Neuronal stem cell (in vitro differentiated cells): ENCODE results near the gene CALU.

ENCODE experiments used
- DNase-seq: peaks from one replicate; pipeline ENCODE4 v3.0.0-alpha.2; 2013; ENCODE audit warnings: low spot score
- H2AFZ ChIP-seq: one replicate; pipeline ENCODE4 v1.6.1; 2013; ENCODE audit warnings: mild to moderate bottlenecking, low read length, inconsistent platforms
- H2AK5ac ChIP-seq: 2 replicates; pipeline ENCODE4 v1.6.1; 2013; ENCODE audit warnings: low read depth, mild to moderate bottlenecking, inconsistent platforms, low read length, moderate library complexity, mixed read lengths
- H2BK120ac ChIP-seq: 2 replicates; pipeline ENCODE4 v1.6.1; 2013; ENCODE audit warnings: low read depth, mild to moderate bottlenecking, inconsistent platforms, low read length, moderate library complexity, mixed read lengths
- H2BK12ac ChIP-seq: one replicate; pipeline ENCODE4 v1.6.1; 2013; ENCODE audit warnings: low read length, inconsistent platforms
- H2BK15ac ChIP-seq: 2 replicates; pipeline ENCODE4 v1.6.1; 2013; ENCODE audit warnings: mild to moderate bottlenecking, low read length, inconsistent platforms, mixed read lengths
- H2BK5ac ChIP-seq: one replicate; pipeline ENCODE4 v1.6.1; 2013; ENCODE audit warnings: inconsistent platforms, mild to moderate bottlenecking, low read length, moderate library complexity
- H3K14ac ChIP-seq: one replicate; pipeline ENCODE4 v1.6.1; 2013; ENCODE audit warnings: low read length, inconsistent platforms
- H3K18ac ChIP-seq: 2 replicates; pipeline ENCODE4 v1.6.1; 2013; ENCODE audit warnings: low read length, inconsistent platforms
- H3K23ac ChIP-seq: 2 replicates; pipeline ENCODE4 v1.6.1; 2013; ENCODE audit warnings: low read depth, mild to moderate bottlenecking, mixed read lengths, low read length, inconsistent platforms; ENCODE audit not compliant: poor library complexity
- H3K27ac ChIP-seq: replicated peaks from 3 replicates; pipeline ENCODE4 v1.5.1; 2013; ENCODE audit warnings: low read length, inconsistent platforms
- H3K27me3 ChIP-seq, 3 experiments: 2 replicates each; pipeline ENCODE4 v1.6.1; 2013; ENCODE audit warnings: low read length in 3 of 3, mild to moderate bottlenecking in 2 of 3, inconsistent platforms in 1 of 3, low read depth in 1 of 3, mixed read lengths in 1 of 3, moderate library complexity in 1 of 3; ENCODE audit not compliant: control insufficient read depth in 3 of 3, insufficient read depth in 3 of 3
- H3K36me3 ChIP-seq, 2 donors: replicated peaks in 1 of 2; 2 replicates each; pipeline ENCODE4 v1.6.1; 2013; ENCODE audit warnings: low read length in 2 of 2; ENCODE audit not compliant: control insufficient read depth in 2 of 2, insufficient read depth in 2 of 2
- H3K4ac ChIP-seq: 2 replicates; pipeline ENCODE4 v1.6.1; 2013; ENCODE audit warnings: inconsistent platforms, mild to moderate bottlenecking, low read length, moderate library complexity
- H3K4me1 ChIP-seq, 2 donors: 1 replicate in 1 of 2; 2 replicates in 1 of 2; pipeline ENCODE4 v1.6.1; 2013; ENCODE audit warnings: low read length in 2 of 2, low read depth in 1 of 2; ENCODE audit not compliant: control insufficient read depth in 2 of 2, insufficient read depth in 1 of 2
- H3K4me2 ChIP-seq: one replicate; pipeline ENCODE4 v1.6.1; 2013; ENCODE audit warnings: mild to moderate bottlenecking, low read length, inconsistent platforms; ENCODE audit not compliant: insufficient read depth, poor library complexity, severe bottlenecking
- H3K4me3 ChIP-seq, 2 donors: 2 replicates each; pipeline ENCODE4 v1.5.1; 2013; ENCODE audit warnings: low read length in 2 of 2, mild to moderate bottlenecking in 2 of 2, inconsistent platforms in 1 of 2, moderate library complexity in 1 of 2
- H3K79me1 ChIP-seq: one replicate; pipeline ENCODE4 v1.6.1; 2013; ENCODE audit warnings: low read depth, mild to moderate bottlenecking, inconsistent platforms, low read length, moderate library complexity
- H3K9ac ChIP-seq: one replicate; pipeline ENCODE4 v1.6.1; 2013; ENCODE audit warnings: mild to moderate bottlenecking, low read depth, low read length, inconsistent platforms; ENCODE audit not compliant: poor library complexity
- H3K9me3 ChIP-seq, 2 donors: replicated peaks in 1 of 2; 2 replicates each; pipeline versions ENCODE3 to v1.6.1; 2013; ENCODE audit warnings: low read length in 2 of 2, mild to moderate bottlenecking in 2 of 2, inconsistent platforms in 1 of 2, low read depth in 1 of 2, mixed read lengths in 1 of 2, moderate library complexity in 1 of 2; ENCODE audit not compliant: control insufficient read depth in 2 of 2, insufficient read depth in 1 of 2
- H4K8ac ChIP-seq: one replicate; pipeline ENCODE4 v1.6.1; 2013; ENCODE audit warnings: low read depth, mild to moderate bottlenecking, inconsistent platforms, low read length, moderate library complexity
- H4K91ac ChIP-seq: one replicate; pipeline ENCODE4 v1.6.1; 2013; ENCODE audit warnings: low read length, low read depth, mild to moderate bottlenecking, inconsistent platforms; ENCODE audit not compliant: poor library complexity
- WGBS, 2 donors: extraction: QIAGEN DNeasy Blood & Tissue Kit; methylation state at CpG; one replicate each; pipeline ENCODE4 v1.1.7; 2013; ENCODE audit warnings: missing lambda C conversion rate in 2 of 2, mixed read lengths in 1 of 2; ENCODE audit not compliant: insufficient read length in 2 of 2, insufficient replicate concordance in 1 of 2; ENCODE audit errors: extremely low coverage in 2 of 2; 5-methylcytosine and 5-hydroxymethylcytosine counted together

The CALU gene

GRCh38 chr7:128759242-128759641 is 20.1 kb downstream of the CALU start:
- no peak overlapping the region for H3K4ac ChIP-seq
- peaks cover 21 to 97% of the 10 kb centered on the region in 2 donors for H3K36me3 ChIP-seq
- H3K14ac ChIP-seq, result no peak overlapping the region
- no peak overlapping the region for H4K91ac ChIP-seq
- no peak overlapping the region for H3K4me3 ChIP-seq
- H2BK120ac ChIP-seq, result no peak overlapping the region
- no peak overlapping the region for H4K8ac ChIP-seq
- no peaks in the 10 kb centered on the region for H3K9me3 ChIP-seq
- H3K27ac ChIP-seq, result no peak overlapping the region
- DNase-seq, result no peak
- H2BK5ac ChIP-seq, result no peak overlapping the region
- no peak overlapping the region for H3K4me2 ChIP-seq
- no peak overlapping the region for H3K23ac ChIP-seq
- no peaks in the 10 kb centered on the region for H3K4me1 ChIP-seq
- H2BK15ac ChIP-seq, result no peak overlapping the region
- no peaks in the 10 kb centered on the region for H3K79me1 ChIP-seq
- H3K27me3 ChIP-seq, result no peaks in the 10 kb centered on the region
- no peak overlapping the region for H2AFZ ChIP-seq
- H3K9ac ChIP-seq, result no peak overlapping the region
- H2AK5ac ChIP-seq, result no peak overlapping the region
- H2BK12ac ChIP-seq, result no peak overlapping the region
- no peak overlapping the region for H3K18ac ChIP-seq

GRCh38 chr7:128763541-128763940 is 24.4 kb downstream of the CALU start:
- H3K4me2 ChIP-seq, result no peak overlapping the region
- H3K4ac ChIP-seq, result no peak overlapping the region
- no peak overlapping the region for H2BK120ac ChIP-seq
- no peak overlapping the region for H2BK5ac ChIP-seq
- no peak overlapping the region for H3K4me3 ChIP-seq
- H2BK15ac ChIP-seq, result no peak overlapping the region
- no peak overlapping the region for H3K27ac ChIP-seq
- H3K4me1 ChIP-seq, result no peaks in the 10 kb centered on the region
- H4K8ac ChIP-seq, result no peak overlapping the region
- no peak overlapping the region for H2BK12ac ChIP-seq
- no peaks in the 10 kb centered on the region for H3K27me3 ChIP-seq
- H2AK5ac ChIP-seq, result no peak overlapping the region
- H2AFZ ChIP-seq, result no peak overlapping the region
- H3K14ac ChIP-seq, result no peak overlapping the region
- no CpG with 5 or more reads among the region's 3 CpGs for WGBS, 2 donors
- H3K36me3 ChIP-seq, result peaks cover 15 to 92% of the 10 kb centered on the region in 2 donors
- H3K9me3 ChIP-seq, result no peaks in the 10 kb centered on the region
- no peaks in the 10 kb centered on the region for H3K79me1 ChIP-seq
- no peak overlapping the region for H3K18ac ChIP-seq
- no peak overlapping the region for H4K91ac ChIP-seq
- no peak for DNase-seq
- H3K23ac ChIP-seq, result no peak overlapping the region
- no peak overlapping the region for H3K9ac ChIP-seq

GRCh38 chr7:128767475-128768110 is 28.4 kb downstream of the CALU start:
- no peak overlapping the region for H4K91ac ChIP-seq
- H3K79me1 ChIP-seq, result no peaks in the 10 kb centered on the region
- no peak overlapping the region for H2AK5ac ChIP-seq
- H2AFZ ChIP-seq, result no peak overlapping the region
- H3K27me3 ChIP-seq, result no peaks in the 10 kb centered on the region
- no peak overlapping the region for H2BK12ac ChIP-seq
- no peak overlapping the region for H4K8ac ChIP-seq
- no CpG with 5 or more reads among the region's 6 CpGs for WGBS, 2 donors
- no peak overlapping the region for H2BK5ac ChIP-seq
- no peak overlapping the region for H3K4me3 ChIP-seq
- H3K36me3 ChIP-seq, result peaks cover 21 to 94% of the 10 kb centered on the region in 2 donors
- no peak overlapping the region for H3K27ac ChIP-seq
- H3K4me2 ChIP-seq, result no peak overlapping the region
- H3K9ac ChIP-seq, result no peak overlapping the region
- no peak overlapping the region for H2BK120ac ChIP-seq
- H3K4ac ChIP-seq, result no peak overlapping the region
- H3K14ac ChIP-seq, result no peak overlapping the region
- no peak for DNase-seq
- H3K4me1 ChIP-seq, result no peaks in the 10 kb centered on the region
- H3K23ac ChIP-seq, result no peak overlapping the region
- H2BK15ac ChIP-seq, result no peak overlapping the region
- no peak overlapping the region for H3K18ac ChIP-seq
- no peaks in the 10 kb centered on the region for H3K9me3 ChIP-seq

GRCh38 chr7:128770233-128770632 is 31.1 kb downstream of the CALU start:
- no peak overlapping the region for H2AFZ ChIP-seq
- no peak overlapping the region for H3K23ac ChIP-seq
- H3K4me1 ChIP-seq, result no peaks in the 10 kb centered on the region
- DNase-seq, result no peak
- H4K91ac ChIP-seq, result no peak overlapping the region
- no peak overlapping the region for H3K9ac ChIP-seq
- no peaks in the 10 kb centered on the region for H3K27me3 ChIP-seq
- no peak overlapping the region for H3K27ac ChIP-seq
- H3K79me1 ChIP-seq, result no peaks in the 10 kb centered on the region
- H2BK12ac ChIP-seq, result no peak overlapping the region
- no peak overlapping the region for H3K18ac ChIP-seq
- no CpG with 5 or more reads among the region's 2 CpGs for WGBS, 2 donors
- no peak overlapping the region for H2AK5ac ChIP-seq
- H2BK5ac ChIP-seq, result no peak overlapping the region
- no peak overlapping the region for H2BK120ac ChIP-seq
- no peak overlapping the region for H3K4ac ChIP-seq
- no peak overlapping the region for H3K14ac ChIP-seq
- H3K36me3 ChIP-seq, result peaks cover 24 to 87% of the 10 kb centered on the region in 2 donors
- H4K8ac ChIP-seq, result no peak overlapping the region
- H2BK15ac ChIP-seq, result no peak overlapping the region
- H3K4me3 ChIP-seq, result no peak overlapping the region
- H3K4me2 ChIP-seq, result no peak overlapping the region
- H3K9me3 ChIP-seq, result peaks cover 0 to 6% of the 10 kb centered on the region in 2 donors
